GM21528 (cell line): Measurements from ENCODE around the gene POLR2L.

Source experiments
- ATAC-seq: cut with Tn5 transposase; IDR thresholded peaks from one replicate; pipeline ENCODE4 v1.9.1; 2021; ENCODE audit warnings: mild to moderate bottlenecking, moderate library complexity; ENCODE audit not compliant: unreplicated experiment, low FRiP score

The POLR2L gene

GRCh38 chr11:839875-840617 is 2.3 kb downstream of the POLR2L start:
- ATAC-seq = no peak

GRCh38 chr11:839280-839623 is 3.1 kb downstream of the POLR2L start:
- ATAC-seq = no peak

GRCh38 chr11:838441-839279 is 3.7 kb downstream of the POLR2L start:
- ATAC-seq = no peak

GRCh38 chr11:837990-838307 is 4.4 kb downstream of the POLR2L start:
- no peak for ATAC-seq

GRCh38 chr11:837189-837989 is 4.9 kb downstream of the POLR2L start:
- ATAC-seq = no peak

- ATAC-seq = no peak
Observed at GRCh38 chr11:836700-837099, 5.6 kb downstream of the POLR2L start.

- no peak for ATAC-seq
Observed at GRCh38 chr11:836274-836673, 6.1 kb downstream of the POLR2L start.

- ATAC-seq = no peak
Observed at GRCh38 chr11:834371-835316, 7.7 kb downstream of the POLR2L start.

GRCh38 chr11:833849-834311 is 8.4 kb downstream of the POLR2L start:
- ATAC-seq = no peak

- no peak for ATAC-seq
Observed at GRCh38 chr11:833114-833791, 9.1 kb downstream of the POLR2L start.

GRCh38 chr11:832529-833113 is 9.7 kb downstream of the POLR2L start, which contains the start of gene CD151:
Gene CD151, plus strand, starts transcription at chr11:832952. Its CDS starts 3,118 bp downstream, at chr11:836070.
- ATAC-seq = no peak

GRCh38 chr11:831961-832528 is 10.3 kb downstream of the POLR2L start:
- no peak for ATAC-seq

GRCh38 chr11:831118-831864 is 11.0 kb downstream of the POLR2L start:
- no peak for ATAC-seq

GRCh38 chr11:830295-831117 is 11.8 kb downstream of the POLR2L start:
- no peak for ATAC-seq

GRCh38 chr11:829847-830294 is 12.5 kb downstream of the POLR2L start:
- no peak for ATAC-seq

GRCh38 chr11:829176-829846 is 13.0 kb downstream of the POLR2L start:
- ATAC-seq = no peak
